Natural killer cell (primary cell): ENCODE data around the gene IQCC. TPM values are rescaled to one million over a fixed set of nuclear protein-coding genes. Genes with fewer than 3 reads are reported as not detected.
A peak's percentile ranks its signal among the peaks of the same experiment; 100 is the strongest.

Source experiments
- ATAC-seq, 3 donors: fragments of 150-1000 bp in 2 of 3; fragments of 200-7000 bp in 1 of 3; cut with Tn5 transposase; 1 replicate in 1 of 3; 2 replicates in 2 of 3; pipeline ENCODE4 v1.10.0; 2021; ENCODE audit warnings: mild to moderate bottlenecking in 2 of 3, moderate library complexity in 2 of 3
- DNase-seq, 2 donors: peaks; one replicate each; pipeline versions ENCODE4 v3.0.0 to v3.0.0-alpha.2; 2013 to 2021; ENCODE audit warnings: mixed read lengths in 1 of 2
- H3K27ac ChIP-seq: one replicate; pipeline ENCODE4 v1.5.1; 2013; ENCODE audit warnings: mild to moderate bottlenecking, low read length
- H3K27me3 ChIP-seq: one replicate; pipeline ENCODE4 v1.6.1; 2013; ENCODE audit warnings: low read length; ENCODE audit not compliant: control insufficient read depth, insufficient read depth
- H3K36me3 ChIP-seq: one replicate; pipeline ENCODE4 v1.6.1; 2013; ENCODE audit warnings: low read length; ENCODE audit not compliant: control insufficient read depth, insufficient read depth
- H3K4me1 ChIP-seq: one replicate; pipeline ENCODE4 v1.6.1; 2013; ENCODE audit warnings: low read length; ENCODE audit not compliant: control insufficient read depth, insufficient read depth
- H3K4me3 ChIP-seq: one replicate; pipeline ENCODE4 v1.5.1; 2013; ENCODE audit warnings: low read length
- H3K9me3 ChIP-seq: one replicate; pipeline ENCODE4 v1.6.1; 2013; ENCODE audit warnings: low read length; ENCODE audit not compliant: control insufficient read depth, insufficient read depth
- H3K27ac Mint-ChIP-seq, 2 donors: one replicate each; pipeline ENCODE4 v1.8.0; 2022; ENCODE audit warnings: mild to moderate bottlenecking in 2 of 2, mixed read lengths in 2 of 2, moderate library complexity in 1 of 2
- H3K27me3 Mint-ChIP-seq, 2 donors: one replicate each; pipeline ENCODE4 v1.8.0; 2022; ENCODE audit warnings: low read depth in 2 of 2, mixed read lengths in 2 of 2
- H3K36me3 Mint-ChIP-seq: one replicate; pipeline ENCODE4 v1.8.0; 2022; ENCODE audit warnings: mixed read lengths
- H3K4me1 Mint-ChIP-seq, 2 donors: one replicate each; pipeline ENCODE4 v1.8.0; 2022; ENCODE audit warnings: mixed read lengths in 2 of 2
- H3K4me3 Mint-ChIP-seq: one replicate; pipeline ENCODE4 v1.8.0; 2022; ENCODE audit warnings: mild to moderate bottlenecking, moderate library complexity, mixed read lengths
- H3K9me3 Mint-ChIP-seq, 2 donors: one replicate each; pipeline ENCODE4 v1.8.0; 2022; ENCODE audit warnings: mixed read lengths in 2 of 2
- WGBS: methylation state at CpG from one replicate; pipeline ENCODE4 v1.1.7; 2013; ENCODE audit warnings: missing lambda C conversion rate; ENCODE audit not compliant: insufficient coverage; 5-methylcytosine and 5-hydroxymethylcytosine counted together
- intact Hi-C: fragments of 100-400 bp; cut with micrococcal nuclease; formaldehyde crosslinking; loops from one replicate; pipeline ENCODE4 v1.14.2; 2022
- total RNA-seq, 4 donors: library from RNA; stranded (reverse); fragments of 120-200 nt in 1 of 4; gene quantifications; one replicate each; pipeline versions ENCODE4 v1.2.3 to v1.2.4, GENCODE V29; 2013 to 2022
- TF ChIP-seq, protein P1 (sequence below): fragments of 200-600 bp; IDR thresholded peaks from one replicate; pipeline ENCODE4 v1.8.0; 2022; ENCODE audit warnings: antibody characterized with exemption

Gene IQCC
- total RNA-seq, 3 donors from 2014 or later (not counting 1 experiment from before 2014, with no cell fraction given), result 1.8 to 3.5 (median 3.3) TPM

DNA sequence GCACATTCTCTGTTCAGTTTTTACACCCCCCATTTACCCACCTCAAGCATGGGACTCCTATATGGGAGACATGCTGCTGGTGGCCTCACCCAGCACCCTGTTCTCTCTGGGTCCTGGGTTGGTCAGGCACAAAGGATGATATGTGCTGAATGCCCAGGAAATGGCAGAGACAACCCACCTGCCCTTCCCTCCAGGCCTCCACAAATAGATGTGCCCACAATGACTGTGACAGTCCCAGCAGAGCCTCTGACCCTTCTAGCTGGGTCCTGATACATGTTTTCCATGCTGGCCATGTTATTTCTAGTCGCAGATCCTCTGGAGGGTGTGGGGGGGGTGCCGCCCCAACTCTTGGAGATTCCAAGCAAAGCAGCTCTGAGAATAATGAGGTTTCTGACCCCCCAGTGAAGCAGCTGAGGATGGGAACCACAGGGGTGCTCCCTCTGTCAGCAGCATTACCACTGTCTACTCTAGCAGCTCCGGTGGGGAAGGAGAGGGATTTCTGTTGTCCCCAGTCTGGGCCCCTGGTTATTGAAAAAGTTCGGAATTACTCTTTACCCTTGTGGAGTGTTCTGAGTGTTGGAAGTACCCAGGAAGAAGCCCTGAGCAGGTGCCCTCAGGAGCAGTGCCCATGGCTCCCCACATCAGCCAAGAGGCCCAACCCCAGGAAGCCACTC lies 6.3 kb upstream of the IQCC start:
- H3K36me3 Mint-ChIP-seq, result peaks cover 3% of the 10 kb centered on the region
- peaks cover 51 to 64% of the 10 kb centered on the region in 2 donors for H3K4me1 Mint-ChIP-seq
- no peaks in the 10 kb centered on the region for H3K9me3 Mint-ChIP-seq
- H3K4me3 Mint-ChIP-seq, result no peak overlapping the region
- no peaks in the 10 kb centered on the region for H3K9me3 ChIP-seq
- H3K4me3 ChIP-seq, result no peak overlapping the region
- H3K27ac ChIP-seq, result no peak overlapping the region
- WGBS, result 99% methylated on average over 4 of the region's 4 CpGs
- TF ChIP-seq, protein P1, sequence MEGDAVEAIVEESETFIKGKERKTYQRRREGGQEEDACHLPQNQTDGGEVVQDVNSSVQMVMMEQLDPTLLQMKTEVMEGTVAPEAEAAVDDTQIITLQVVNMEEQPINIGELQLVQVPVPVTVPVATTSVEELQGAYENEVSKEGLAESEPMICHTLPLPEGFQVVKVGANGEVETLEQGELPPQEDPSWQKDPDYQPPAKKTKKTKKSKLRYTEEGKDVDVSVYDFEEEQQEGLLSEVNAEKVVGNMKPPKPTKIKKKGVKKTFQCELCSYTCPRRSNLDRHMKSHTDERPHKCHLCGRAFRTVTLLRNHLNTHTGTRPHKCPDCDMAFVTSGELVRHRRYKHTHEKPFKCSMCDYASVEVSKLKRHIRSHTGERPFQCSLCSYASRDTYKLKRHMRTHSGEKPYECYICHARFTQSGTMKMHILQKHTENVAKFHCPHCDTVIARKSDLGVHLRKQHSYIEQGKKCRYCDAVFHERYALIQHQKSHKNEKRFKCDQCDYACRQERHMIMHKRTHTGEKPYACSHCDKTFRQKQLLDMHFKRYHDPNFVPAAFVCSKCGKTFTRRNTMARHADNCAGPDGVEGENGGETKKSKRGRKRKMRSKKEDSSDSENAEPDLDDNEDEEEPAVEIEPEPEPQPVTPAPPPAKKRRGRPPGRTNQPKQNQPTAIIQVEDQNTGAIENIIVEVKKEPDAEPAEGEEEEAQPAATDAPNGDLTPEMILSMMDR, result no peak
- H3K27me3 ChIP-seq, result no peaks in the 10 kb centered on the region
- H3K27me3 Mint-ChIP-seq, result no peaks in the 10 kb centered on the region
- DNase-seq, result no peak
- ATAC-seq, result no peak
- H3K4me1 ChIP-seq, result peaks cover 68% of the 10 kb centered on the region
- peaks cover 30% of the 10 kb centered on the region for H3K36me3 ChIP-seq
- intact Hi-C loops, result no loop called here
- peak overlapping the region in 1 of 2 donors; percentile 93 for H3K27ac Mint-ChIP-seq

GRCh38 chr1:32199717-32200072 lies 5.8 kb upstream of the IQCC start:
- TF ChIP-seq, protein P1, result no peak

GRCh38 chr1:32200226-32201010 lies 5.1 kb upstream of the IQCC start, which contains the start of gene CCDC28B:
CCDC28B (plus strand) TSS chr1:32200595; CDS start chr1:32201936, 1,341 bp downstream.
- WGBS, result 1% methylated on average over 31 of the region's 34 CpGs
- TF ChIP-seq, protein P1, result no peak
- no peaks in the 10 kb centered on the region for H3K9me3 Mint-ChIP-seq
- DNase-seq, result peak; percentile 55 to 75
- H3K36me3 ChIP-seq, result peaks cover 22% of the 10 kb centered on the region
- ATAC-seq, result peak; percentile 54 to 71 (median 55)
- H3K27me3 Mint-ChIP-seq, result no peaks in the 10 kb centered on the region
- no peaks in the 10 kb centered on the region for H3K9me3 ChIP-seq
- intact Hi-C loops, result loop anchor here (1.0 to 5.0 kb wide), 4 partner anchors 21 to 212 kb away; partner anchors contain the start of genes EIF3I, TMEM234, TMEM39B and TXLNA
- peaks cover 51 to 69% of the 10 kb centered on the region in 2 donors for H3K4me1 Mint-ChIP-seq
- peak within 1 kb of the TSS; percentile 93 to 98 for H3K27ac Mint-ChIP-seq
- H3K4me1 ChIP-seq, result peaks cover 70% of the 10 kb centered on the region
- H3K36me3 Mint-ChIP-seq, result no peaks in the 10 kb centered on the region
- H3K27ac ChIP-seq, result peak within 1 kb of the TSS; percentile 93
- peak within 1 kb of the TSS; percentile 71 for H3K4me3 ChIP-seq
- no peaks in the 10 kb centered on the region for H3K27me3 ChIP-seq
- peak within 1 kb of the TSS; percentile 95 for H3K4me3 Mint-ChIP-seq

More at GRCh38 chr1:32199717-32200072, 5.8 kb upstream of the IQCC start:
- no peaks in the 10 kb centered on the region for H3K36me3 Mint-ChIP-seq
- ATAC-seq, result no peak
- no peaks in the 10 kb centered on the region for H3K27me3 Mint-ChIP-seq
- 89% methylated on average over 5 of the region's 6 CpGs for WGBS
- H3K9me3 Mint-ChIP-seq, result no peaks in the 10 kb centered on the region
- peak overlapping the region; percentile 93 for H3K27ac ChIP-seq
- H3K9me3 ChIP-seq, result no peaks in the 10 kb centered on the region
- H3K27me3 ChIP-seq, result no peaks in the 10 kb centered on the region
- no peak for DNase-seq
- peaks cover 27% of the 10 kb centered on the region for H3K36me3 ChIP-seq
- H3K4me3 Mint-ChIP-seq, result peak overlapping the region; percentile 95
- peaks cover 51 to 68% of the 10 kb centered on the region in 2 donors for H3K4me1 Mint-ChIP-seq
- peaks cover 68% of the 10 kb centered on the region for H3K4me1 ChIP-seq
- H3K4me3 ChIP-seq, result no peak overlapping the region
- peak overlapping the region; percentile 93 to 98 for H3K27ac Mint-ChIP-seq
- intact Hi-C loops, result loop anchor here (2.0 to 5.0 kb wide), 2 partner anchors 127 to 213 kb away; partner anchors contain the start of gene TMEM39B
